ENCODE data around the gene ARMC10. TPM values are rescaled to one million over a fixed set of nuclear protein-coding genes. Genes with fewer than 3 reads are reported as not detected.
A peak's percentile ranks its signal among the peaks of the same experiment; 100 is the strongest.
"Not testable (repeated sequence)": the region's sequence is repeated elsewhere in the genome, so short reads cannot be mapped to it uniquely, and the experiment has no call there.

Gene ARMC10
- 24.9 TPM for polyA plus RNA-seq (2013, experiment 1 of 2; ENCODE audit: insufficient read length)
- polyA plus RNA-seq (2013, experiment 2 of 2; ENCODE audit: insufficient read length), result 29.5 TPM

DNA sequence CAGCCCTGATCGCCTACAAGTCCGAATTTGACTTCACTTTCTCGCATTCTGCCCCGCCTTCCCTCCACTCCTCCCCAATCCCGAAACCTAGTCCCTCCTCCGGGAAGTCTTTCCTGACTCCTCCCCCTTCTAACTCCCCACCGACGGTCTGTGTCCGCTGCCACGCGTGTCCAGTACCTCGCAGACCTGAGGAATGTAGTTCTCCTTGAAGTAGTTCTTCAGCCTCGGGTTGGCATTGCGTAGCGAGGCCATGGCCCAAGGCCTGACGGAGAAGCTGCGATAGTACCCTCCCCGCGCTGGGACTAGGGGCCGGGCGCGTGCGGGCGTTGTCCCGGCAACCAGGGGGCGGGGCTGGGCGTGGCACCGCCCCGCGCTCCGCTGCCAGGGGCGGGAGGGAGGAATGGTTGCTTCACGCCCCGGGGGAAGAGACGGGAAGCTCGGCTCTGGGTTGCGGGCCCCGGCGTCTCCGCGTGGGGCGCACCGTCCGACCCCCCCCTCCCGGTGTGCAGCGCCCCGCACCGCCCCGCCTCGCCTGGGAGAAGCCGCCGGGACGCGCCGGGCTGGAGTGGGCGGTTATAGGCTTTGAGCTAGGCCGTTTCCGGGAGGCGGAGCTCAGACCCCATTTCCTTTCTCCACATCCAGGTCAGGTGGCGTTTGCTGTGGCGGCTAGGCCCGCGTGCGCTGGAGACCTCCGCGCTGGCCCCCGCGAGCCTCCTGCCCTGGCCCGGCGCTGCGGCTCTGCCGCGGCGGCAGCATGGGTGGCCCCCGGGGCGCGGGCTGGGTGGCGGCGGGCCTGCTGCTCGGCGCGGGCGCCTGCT lies at the start of gene ARMC10, which contains the start of gene FBXL13:
Gene ARMC10 (plus strand): TSS at position 622 of the 818 bp plus-strand sequence. CDS start 133 bp downstream, at position 755.
Gene FBXL13 (minus strand): TSS at position 278 of the 818 bp plus-strand sequence.
- DNase-seq, result peak; percentile 85

GRCh38 chr7:103025341-103025740 lies 49.6 kb upstream of the ARMC10 start:
- DNase-seq, result no peak

DNA sequence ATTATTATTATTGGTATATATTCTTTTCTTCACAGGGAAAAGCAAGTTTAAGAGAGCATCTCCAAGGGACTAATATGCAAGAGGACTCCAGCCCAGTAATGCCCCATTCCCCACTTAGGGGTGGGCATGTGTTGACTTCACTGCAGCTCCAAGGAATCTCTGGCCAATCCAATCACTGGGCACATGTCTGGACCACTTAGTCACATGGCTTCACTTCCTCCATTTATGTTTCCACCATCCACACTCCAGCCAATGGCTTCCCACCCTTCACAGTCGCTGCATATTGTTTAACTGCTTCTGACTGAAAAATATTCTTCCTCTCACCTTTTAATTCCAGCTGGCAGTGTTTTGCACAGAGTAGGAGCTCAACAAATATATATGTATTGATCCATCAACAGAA lies 43.9 kb upstream of the ARMC10 start:
- DNase-seq, result no peak

- peak; percentile 38 for DNase-seq
These were observed 43.2 kb upstream of the ARMC10 start for GRCh38 chr7:103031781-103032180.

DNA sequence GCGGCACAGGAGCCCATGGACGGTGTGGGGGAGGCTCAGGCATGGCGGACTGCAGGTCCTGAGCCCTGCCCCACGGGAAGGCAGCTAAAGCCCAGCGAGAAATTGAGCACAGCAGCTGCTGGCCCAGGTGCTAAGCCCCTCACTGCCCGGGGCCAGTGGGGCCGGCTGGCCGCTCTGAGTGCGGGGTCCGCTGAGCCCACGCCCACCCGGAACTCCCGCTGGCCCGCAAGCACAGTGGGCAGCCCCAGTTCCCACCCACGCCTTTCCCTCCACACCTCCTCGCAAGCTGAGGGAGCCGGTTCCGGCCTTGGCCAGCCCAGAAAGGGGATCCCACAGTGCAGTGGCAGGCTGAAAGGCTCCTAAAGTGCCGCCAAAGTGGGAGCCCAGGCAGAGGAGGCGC lies 40.6 kb upstream of the ARMC10 start:
- not testable (repeated sequence) for DNase-seq

DNA sequence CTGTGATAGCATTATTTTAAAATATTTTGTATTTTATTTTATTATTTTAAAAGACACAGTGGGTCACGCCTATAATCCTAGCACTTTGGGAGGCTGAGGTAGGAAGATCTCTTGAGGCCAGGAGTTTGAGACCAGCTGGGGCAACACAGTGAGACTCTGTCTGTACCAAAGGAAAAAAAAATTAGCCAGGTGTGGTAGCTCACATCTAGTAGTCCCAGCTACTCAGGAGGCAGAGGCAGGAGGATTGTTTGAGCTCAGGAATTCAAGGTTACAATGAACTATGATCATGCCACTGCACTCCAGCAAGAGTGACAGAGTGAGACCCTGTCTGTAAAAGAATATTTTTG lies 37.5 kb upstream of the ARMC10 start:
- DNase-seq, result no peak

DNA sequence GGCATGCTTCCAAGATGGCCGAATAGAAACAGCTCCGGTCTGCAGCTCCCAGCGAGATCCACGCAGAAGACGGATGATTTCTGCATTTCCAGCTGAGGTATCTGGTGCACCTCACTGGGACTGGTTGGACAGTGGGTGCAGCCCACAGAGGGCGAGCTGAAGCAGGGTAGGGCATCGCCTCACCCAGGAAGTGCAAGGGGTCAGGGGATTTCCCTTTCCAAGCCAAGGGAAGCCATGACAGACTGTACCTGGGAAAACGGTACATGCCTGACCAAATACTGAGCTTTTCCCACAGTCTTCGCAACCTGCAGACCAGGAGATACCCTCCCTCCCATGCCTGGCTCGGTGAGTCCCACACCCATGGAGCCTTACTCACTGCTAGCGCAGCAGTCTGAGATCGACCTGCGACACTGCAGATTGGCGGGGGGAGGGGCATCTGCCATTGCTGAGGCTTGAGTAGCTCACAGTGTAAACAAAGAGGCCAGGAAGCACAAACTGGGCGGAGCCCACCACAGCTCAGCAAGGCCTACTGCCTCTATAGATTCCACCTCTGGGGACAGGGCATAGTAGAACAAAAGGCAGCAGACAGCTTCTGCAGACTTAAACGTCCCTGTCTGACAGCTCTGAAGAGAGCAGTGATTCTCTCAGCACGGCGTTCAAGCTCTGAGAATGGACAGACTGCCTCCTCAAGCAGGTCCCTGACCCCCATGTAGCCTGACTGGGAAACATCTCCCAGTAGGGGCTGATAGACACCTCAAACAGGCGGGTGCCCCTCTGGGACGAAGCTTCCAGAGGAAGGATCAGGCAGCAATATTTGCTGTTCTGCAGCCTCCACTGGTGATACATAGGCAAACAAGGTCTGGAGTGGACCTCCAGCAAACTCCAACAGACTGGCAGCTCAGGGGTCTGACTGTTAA lies 36.9 kb upstream of the ARMC10 start:
- not testable (repeated sequence) for DNase-seq

GRCh38 chr7:103041815-103042214 lies 33.1 kb upstream of the ARMC10 start:
- DNase-seq, result not testable (repeated sequence)

DNA sequence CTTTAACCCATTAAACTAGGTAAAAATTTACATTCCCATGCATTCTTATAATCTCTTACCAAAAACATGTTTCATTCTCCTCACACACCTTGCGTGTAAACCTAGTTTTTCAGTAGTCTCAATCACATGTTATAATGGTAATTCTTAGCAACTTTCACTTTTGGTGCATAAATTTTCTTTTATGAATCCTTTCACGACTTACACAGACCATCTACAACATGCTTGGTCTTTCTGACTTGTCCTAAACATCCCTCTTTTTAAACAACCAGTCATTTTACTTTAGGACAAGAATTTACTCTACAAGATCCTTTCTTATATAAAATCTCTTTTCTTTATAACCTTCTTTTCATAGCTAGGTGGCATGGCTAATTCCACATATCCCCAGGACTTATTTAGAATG lies 26.1 kb upstream of the ARMC10 start:
- DNase-seq, result no peak

DNA sequence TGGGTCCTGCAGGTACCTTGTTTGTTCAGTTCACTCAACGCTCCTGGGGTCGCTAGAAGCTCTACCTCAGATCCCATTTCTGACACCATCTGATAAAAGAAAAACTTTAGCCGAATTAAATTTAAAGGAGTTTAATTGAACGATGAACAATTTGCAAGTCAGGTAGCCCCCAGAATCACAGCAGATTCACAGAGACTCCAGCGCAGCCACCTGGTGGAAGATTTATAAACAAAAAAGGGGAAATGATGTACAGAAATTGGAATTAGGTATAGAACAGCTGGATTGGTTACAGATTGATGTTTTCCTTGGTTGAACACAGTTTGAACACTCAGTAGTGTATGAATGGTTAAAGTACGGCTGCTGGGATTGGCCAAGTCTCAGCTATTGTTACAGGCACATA lies 23.4 kb upstream of the ARMC10 start:
- no peak for DNase-seq

DNA sequence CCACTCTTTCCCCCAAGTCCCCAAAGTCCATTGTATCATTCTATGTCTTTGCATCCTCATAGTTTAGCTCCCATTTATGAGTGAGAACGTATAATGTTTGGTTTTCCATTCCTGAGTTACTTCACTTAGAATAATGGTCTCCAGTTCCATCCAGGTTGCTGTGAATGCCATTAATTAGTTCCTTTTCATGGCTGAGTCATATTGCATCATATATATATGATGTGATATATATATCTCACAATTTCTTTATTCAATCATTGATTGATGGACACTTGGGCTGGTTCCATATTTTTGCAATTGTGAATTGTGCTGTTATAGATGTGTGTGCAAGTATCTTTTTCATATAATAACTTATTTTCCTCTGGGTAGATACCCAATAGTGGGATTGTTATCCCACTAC lies 18.9 kb upstream of the ARMC10 start:
- not testable (repeated sequence) for DNase-seq

- DNase-seq, result no peak
These were observed 16.8 kb upstream of the ARMC10 start for GRCh38 chr7:103058122-103058521.

- DNase-seq, result no peak
These were observed 15.5 kb upstream of the ARMC10 start for GRCh38 chr7:103059471-103059870.

DNA sequence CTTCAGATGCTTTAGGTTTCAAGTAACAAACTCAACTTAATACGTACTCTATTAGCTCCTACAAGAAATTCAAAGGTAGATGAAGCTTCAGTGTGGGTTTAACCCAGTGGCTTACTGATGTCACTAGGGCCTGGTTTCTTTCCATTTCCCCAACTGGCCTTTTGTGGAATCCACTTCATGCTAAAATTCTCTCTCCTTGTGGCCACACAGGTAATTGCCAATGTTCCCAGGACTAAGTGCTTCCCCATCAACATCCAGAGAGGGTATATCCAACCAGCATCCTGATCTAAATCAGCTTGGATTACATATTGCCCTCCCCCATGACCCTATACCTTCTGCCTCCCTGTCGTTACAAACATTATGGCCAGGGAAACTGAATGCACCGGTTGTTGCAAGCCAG lies 11.0 kb upstream of the ARMC10 start:
- DNase-seq, result no peak

DNA sequence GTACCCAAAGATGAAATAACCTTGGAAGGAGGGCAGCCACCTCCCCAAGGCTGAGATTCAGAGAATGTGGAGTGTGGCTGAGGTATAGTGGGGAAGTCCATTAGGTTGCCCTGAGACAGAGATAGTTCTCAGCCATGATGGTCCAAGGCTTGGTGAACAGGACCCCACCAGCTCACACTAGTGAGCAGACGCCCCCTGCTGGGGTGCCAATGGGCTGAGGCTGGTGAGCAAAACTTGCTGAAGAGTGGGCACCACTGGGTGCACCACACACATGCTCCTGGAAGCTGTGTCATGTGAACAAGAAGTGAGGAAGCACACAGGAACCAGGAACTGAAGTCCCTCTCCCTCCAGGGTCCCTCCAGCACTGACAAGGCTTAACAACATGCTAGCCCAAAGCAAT lies 9.3 kb upstream of the ARMC10 start:
- peak; percentile 46 for DNase-seq

GRCh38 chr7:103068414-103069403 lies 6.2 kb upstream of the ARMC10 start:
- DNase-seq, result no peak

GRCh38 chr7:103071000-103071399 lies 3.9 kb upstream of the ARMC10 start:
- DNase-seq, result no peak

DNA sequence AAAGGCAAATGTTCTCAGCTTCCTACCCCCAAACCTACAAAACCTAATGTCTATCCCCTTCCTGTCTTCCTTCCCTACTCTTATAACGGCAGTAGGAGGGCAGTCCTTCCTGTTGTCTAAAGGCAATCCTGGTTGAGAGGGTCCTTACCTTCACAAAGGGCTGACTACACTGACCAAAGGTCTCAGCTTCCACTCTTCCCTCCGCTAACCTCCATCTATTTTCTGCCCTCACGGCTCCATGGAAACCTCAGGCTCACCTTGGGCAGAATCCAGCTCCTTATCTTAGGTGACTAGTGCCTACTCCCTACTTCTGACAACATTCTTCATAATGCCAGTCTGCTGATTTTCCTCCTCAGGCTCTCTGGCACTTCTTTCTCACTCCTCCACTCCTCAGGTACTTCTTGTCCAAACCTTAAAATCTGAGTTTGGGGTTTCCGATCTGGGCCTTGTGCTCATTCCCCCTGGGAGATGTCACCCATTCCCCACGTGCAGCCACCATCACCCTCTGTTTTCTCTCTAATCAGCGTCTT lies 886 bp upstream of the ARMC10 start:
- DNase-seq, result no peak

GRCh38 chr7:103075337-103075918 lies 488 bp downstream of the ARMC10 start:
- DNase-seq, result peak; percentile 20

DNA sequence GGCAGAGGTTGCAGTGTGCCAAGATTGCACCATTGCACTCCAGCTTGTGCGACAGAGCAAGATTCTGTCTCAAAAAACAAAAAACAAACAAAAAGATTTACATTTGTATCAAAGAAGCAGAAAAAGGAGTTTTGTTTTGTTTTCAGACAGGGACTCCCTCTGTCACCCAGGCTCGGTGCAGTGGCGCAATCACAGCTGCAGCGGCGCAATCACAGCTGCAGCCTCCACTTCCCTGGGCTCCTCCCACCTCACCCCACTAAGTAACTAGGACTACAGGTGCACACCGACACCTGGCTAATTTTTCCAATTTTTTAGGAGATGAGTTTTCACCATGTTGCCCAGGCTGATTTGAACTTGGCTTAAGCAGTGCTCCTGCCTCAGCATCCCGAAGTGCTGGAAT lies 1.8 kb downstream of the ARMC10 start:
- no peak for DNase-seq

DNA sequence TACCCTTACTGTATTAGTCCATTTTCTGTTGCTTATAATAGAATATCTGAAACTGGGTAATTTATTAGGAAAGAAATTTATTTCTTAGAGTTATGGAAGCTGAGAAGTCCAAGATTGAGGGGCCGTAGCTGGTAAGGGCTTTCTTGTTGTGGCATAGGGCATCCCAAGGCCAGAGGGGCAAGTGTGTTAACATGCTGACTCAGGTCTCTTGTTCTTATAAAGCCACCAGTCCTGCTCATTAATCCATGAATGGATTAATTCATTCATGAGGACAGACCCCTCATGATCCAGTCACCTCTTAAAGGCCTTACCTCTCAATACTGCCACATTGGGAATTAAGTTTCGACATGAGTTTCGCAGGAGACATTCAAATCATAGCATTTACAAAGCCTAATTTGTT lies 2.4 kb downstream of the ARMC10 start:
- DNase-seq, result no peak
